ENCODE measurements around the gene PLIN5. TPM values are rescaled to one million over a fixed set of nuclear protein-coding genes. Genes with fewer than 3 reads are reported as not detected.

Gene PLIN5
- total and polyA plus RNA-seq, 2 of the 8 experiments (the other 6 are each of a cell fraction or from before 2014, with no cell fraction given): 2.0 to 2.5 TPM

DNA sequence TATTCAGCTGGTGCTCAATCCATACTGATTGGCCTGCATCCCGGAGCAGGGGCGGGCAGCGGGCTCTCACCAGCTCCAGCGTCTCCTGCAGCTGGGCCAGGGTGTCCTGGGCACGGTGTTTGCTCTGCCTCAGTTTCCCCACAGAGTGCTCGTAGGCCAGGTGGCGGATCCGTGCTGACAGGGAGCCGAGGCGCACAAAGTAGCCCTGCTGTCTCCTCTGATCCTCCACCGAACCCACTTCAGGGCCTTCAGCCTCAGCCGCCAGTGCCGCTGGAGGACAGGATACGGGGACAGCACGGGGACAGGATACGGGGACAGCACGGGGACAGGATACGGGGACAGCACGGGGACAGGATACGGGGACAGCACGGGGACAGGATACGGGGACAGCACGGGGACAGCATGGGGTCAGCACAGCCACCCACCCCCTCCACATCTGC, 9.4 kb downstream of the PLIN5 start:
- Histone ChIP-seq H2AFZ (ENCODE audit: low read length) (no peak overlapping the region), H3K14ac (ENCODE audit: insufficient read length) (no peak overlapping the region), H2BK20ac (ENCODE audit: low read length) (no peak overlapping the region), H2BK12ac (ENCODE audit: low read depth, low read length) (no peak overlapping the region), H3K79me2 (ENCODE audit: control insufficient read depth in 1 of 2, insufficient read depth in 2 of 2, low read length in 2 of 2) (no peaks in the 10 kb centered on the region), H3K27ac (ENCODE audit: low read depth, low read length) (no peak overlapping the region), H3K4me1 (replicated peaks in 1 of 4; ENCODE audit: control insufficient read depth in 3 of 4, insufficient read depth in 4 of 4, low read length in 3 of 4) (no peaks in the 10 kb centered on the region; a peak in 2 of 7 replicates), H3K9ac (replicated peaks in 1 of 4; ENCODE audit: extremely low read depth in 1 of 4, low read depth in 3 of 4, low read length in 3 of 4) (no peak overlapping the region), H2BK15ac (ENCODE audit: low read length) (no peak overlapping the region), H4K5ac (ENCODE audit: insufficient read length, low read depth, low read length) (no peak overlapping the region), H4K20me1 (replicated peaks in 1 of 2; ENCODE audit: control insufficient read depth in 1 of 2, insufficient read depth in 2 of 2, low read length in 2 of 2) (no peaks in the 10 kb centered on the region), H3K36me3 (ENCODE audit: control insufficient read depth in 2 of 4, insufficient read depth in 4 of 4, low read length in 3 of 4) (no peaks in the 10 kb centered on the region), H3K27me3 (replicated peaks in 1 of 4; ENCODE audit: control insufficient read depth in 3 of 4, extremely low read depth in 1 of 4, insufficient read depth in 3 of 4, low read length in 3 of 4) (peaks cover 0 to 10% (median 5%) of the 10 kb centered on the region in 4 experiments; a peak in 3 of 7 replicates), H3K23me2 (ENCODE audit: low read depth, low read length) (no peaks in the 10 kb centered on the region), H2BK5ac (ENCODE audit: low read depth, low read length) (no peak overlapping the region), H3K4ac (replicated peaks; ENCODE audit: insufficient read length, low read depth, low read length) (no peak overlapping the region), H4K91ac (replicated peaks; ENCODE audit: insufficient read length, low read length) (no peak overlapping the region), H3K79me1 (ENCODE audit: low read depth, low read length) (no peaks in the 10 kb centered on the region), H3K18ac (ENCODE audit: extremely low read depth, low read length) (no peak overlapping the region), H4K8ac (ENCODE audit: extremely low read depth, insufficient read depth, low read length) (no peak overlapping the region), H3K4me3 (ENCODE audit: extremely low read depth in 1 of 4, insufficient read depth in 2 of 4, low read depth in 3 of 4, low read length in 4 of 4) (no peak overlapping the region), H3K56ac (replicated peaks; ENCODE audit: insufficient read length, low read depth, low read length) (no peak overlapping the region), H2AK5ac (ENCODE audit: low read depth, low read length) (no peak overlapping the region), H3K4me2 (ENCODE audit: insufficient read depth in 1 of 2, low read depth in 2 of 2, low read length in 2 of 2) (no peak overlapping the region), H2BK120ac (replicated peaks; ENCODE audit: low read depth, low read length) (no peak overlapping the region), H3K9me3 (ENCODE audit: insufficient read depth in 2 of 2, low read depth in 1 of 2, low read length in 1 of 2) (no peaks in the 10 kb centered on the region), H3K23ac (ENCODE audit: insufficient read length) (no peak overlapping the region)
- POLR2A ChIA-PET (ENCODE audit: partially characterized antibody): interaction anchor here (0.7 to 3.4 kb wide), 4 partner anchors 9 to 259 kb away, joined by 3 to 23 read pairs (median 4); partner anchors contain the start of gene PLIN5
- WGBS, 2 experiments (ENCODE audit: extremely low coverage in 1 of 2, insufficient coverage in 1 of 2, insufficient read length in 1 of 2, insufficient replicate concordance in 2 of 2, low coverage in 1 of 2, low lambda C conversion rate in 2 of 2, missing lambda C conversion rate in 1 of 2): 90% methylated on average over 22 of the region's 23 CpGs; no CpG with 5 or more reads in 1 of the 2 experiments
- FAIRE-seq (no peak), DNase-seq (ENCODE audit: low read depth in 1 of 2, low spot score in 2 of 2) (no peak)
- CTCF ChIA-PET (ENCODE audit: partially characterized antibody): interaction anchor here (0.6 to 8.9 kb wide), 36 partner anchors 10 to 514 kb away, joined by 3 to 174 read pairs (median 5); partner anchors contain the start of genes CHAF1A, LRG1, PLIN4 and PLIN5
- TF ChIP-seq ATF3 (IDR thresholded peaks at IDR 0.05; ENCODE audit: insufficient read depth, low read depth, low read length) (no peak), CEBPB (IDR thresholded peaks at IDR 0.05; ENCODE audit: low read depth, low read length) (no peak)
